ENCODE measurements around the gene CPSF4L.
"Not testable (repeated sequence)": the region's sequence is repeated elsewhere in the genome, so short reads cannot be mapped to it uniquely, and the experiment has no call there.

Gene CPSF4L

GRCh38 chr17:73268582-73269328, 7.1 kb upstream of the CPSF4L start:
- no peak for DNase-seq (ENCODE audit: low read depth)

- DNase-seq (ENCODE audit: low read depth) = no peak
Observed at GRCh38 chr17:73267648-73268537, 6.2 kb upstream of the CPSF4L start.

GRCh38 chr17:73266796-73267195, 5.1 kb upstream of the CPSF4L start:
- DNase-seq (ENCODE audit: low read depth) = no peak

- no peak for DNase-seq (ENCODE audit: low read depth)
Observed at GRCh38 chr17:73265646-73266640, 4.3 kb upstream of the CPSF4L start.

GRCh38 chr17:73264448-73264847, 2.8 kb upstream of the CPSF4L start:
- not testable (repeated sequence) for DNase-seq (ENCODE audit: low read depth)

GRCh38 chr17:73262676-73263642, 1.3 kb upstream of the CPSF4L start:
- DNase-seq (ENCODE audit: low read depth) = no peak

- no peak for DNase-seq (ENCODE audit: low read depth)
Observed at GRCh38 chr17:73261952-73262675, 434 bp upstream of the CPSF4L start.

- DNase-seq (ENCODE audit: low read depth) = no peak
Observed at GRCh38 chr17:73257516-73257915, 4.2 kb downstream of the CPSF4L start.

- DNase-seq (ENCODE audit: low read depth) = no peak
Observed at GRCh38 chr17:73256220-73256619, 5.5 kb downstream of the CPSF4L start.

GRCh38 chr17:73255671-73256181, 6.0 kb downstream of the CPSF4L start:
- peak; percentile 29 for DNase-seq (ENCODE audit: low read depth)

- DNase-seq (ENCODE audit: low read depth) = no peak
Observed at GRCh38 chr17:73251871-73252270, 9.8 kb downstream of the CPSF4L start.

- DNase-seq (ENCODE audit: low read depth) = no peak
Observed at GRCh38 chr17:73250851-73251640, 10.6 kb downstream of the CPSF4L start.

- DNase-seq (ENCODE audit: low read depth) = no peak
Observed at GRCh38 chr17:73249700-73250099, 12.0 kb downstream of the CPSF4L start.

GRCh38 chr17:73248532-73248931, 13.1 kb downstream of the CPSF4L start:
- DNase-seq (ENCODE audit: low read depth) = no peak

GRCh38 chr17:73247726-73248125, 14.0 kb downstream of the CPSF4L start:
- no peak for DNase-seq (ENCODE audit: low read depth)

- DNase-seq (ENCODE audit: low read depth) = no peak
Observed at GRCh38 chr17:73240561-73240960, 21.1 kb downstream of the CPSF4L start.

GRCh38 chr17:73237714-73238113, 24.0 kb downstream of the CPSF4L start:
- no peak for DNase-seq (ENCODE audit: low read depth)

- no peak for DNase-seq (ENCODE audit: low read depth)
Observed at GRCh38 chr17:73234736-73235135, 26.9 kb downstream of the CPSF4L start.
